ENCODE data around the gene AFAP1L2. TPM values are rescaled to one million over a fixed set of nuclear protein-coding genes. Genes with fewer than 3 reads are reported as not detected.

AFAP1L2 gene
- total RNA-seq, 1 experiment from 2014 or later: 0.50 TPM

GRCh38 chr10:114288424-114289095 is 115.7 kb downstream of the AFAP1L2 start:
- no peak for DNase-seq (ENCODE audit: low spot score)

- no peak for DNase-seq (ENCODE audit: low spot score)
Observed at GRCh38 chr10:114286921-114287320, 117.4 kb downstream of the AFAP1L2 start.

GRCh38 chr10:114285961-114286441 is 118.3 kb downstream of the AFAP1L2 start:
- DNase-seq (ENCODE audit: low spot score): no peak

GRCh38 chr10:114284346-114285071 is 119.8 kb downstream of the AFAP1L2 start:
- no peak for DNase-seq (ENCODE audit: low spot score)

- no peak for DNase-seq (ENCODE audit: low spot score)
Observed at GRCh38 chr10:114283535-114284234, 120.6 kb downstream of the AFAP1L2 start.

GRCh38 chr10:114283091-114283490 is 121.2 kb downstream of the AFAP1L2 start:
- no peak for DNase-seq (ENCODE audit: low spot score)

GRCh38 chr10:114282526-114282925 is 121.8 kb downstream of the AFAP1L2 start:
- DNase-seq (ENCODE audit: low spot score): no peak

GRCh38 chr10:114281461-114281860 is 122.8 kb downstream of the AFAP1L2 start:
- no peak for DNase-seq (ENCODE audit: low spot score)

- no peak for DNase-seq (ENCODE audit: low spot score)
Observed at GRCh38 chr10:114281006-114281405, 123.3 kb downstream of the AFAP1L2 start.

GRCh38 chr10:114279901-114280644 is 124.2 kb downstream of the AFAP1L2 start:
- no peak for DNase-seq (ENCODE audit: low spot score)

- DNase-seq (ENCODE audit: low spot score): no peak
Observed at GRCh38 chr10:114279289-114279688, 125.0 kb downstream of the AFAP1L2 start.

- no peak for DNase-seq (ENCODE audit: low spot score)
Observed at GRCh38 chr10:114278884-114279191, 125.5 kb downstream of the AFAP1L2 start.

- no peak for DNase-seq (ENCODE audit: low spot score)
Observed at GRCh38 chr10:114278140-114278883, 126.0 kb downstream of the AFAP1L2 start.

- DNase-seq (ENCODE audit: low spot score): no peak
Observed at GRCh38 chr10:114276671-114277070, 127.6 kb downstream of the AFAP1L2 start.

- no peak for DNase-seq (ENCODE audit: low spot score)
Observed at GRCh38 chr10:114276066-114276465, 128.2 kb downstream of the AFAP1L2 start.

- no peak for DNase-seq (ENCODE audit: low spot score)
Observed at GRCh38 chr10:114274616-114275453, 129.5 kb downstream of the AFAP1L2 start.

GRCh38 chr10:114273910-114274309 is 130.4 kb downstream of the AFAP1L2 start:
- DNase-seq (ENCODE audit: low spot score): no peak

GRCh38 chr10:114272696-114273095 is 131.6 kb downstream of the AFAP1L2 start:
- DNase-seq (ENCODE audit: low spot score): no peak

GRCh38 chr10:114271779-114272167 is 132.5 kb downstream of the AFAP1L2 start:
- peak; percentile 97 for DNase-seq (ENCODE audit: low spot score)

- no peak for DNase-seq (ENCODE audit: low spot score)
Observed at GRCh38 chr10:114271075-114271778, 133.1 kb downstream of the AFAP1L2 start.

Measured in A172 (cell line).